K562 (cell line): ENCODE results near the gene CD164. TPM values are rescaled to one million over a fixed set of nuclear protein-coding genes. Genes with fewer than 3 reads are reported as not detected.

Experiments used
- ATAC-seq: fragments of 200-7000 bp; cut with Tn5 transposase; 3 replicates; pipeline ENCODE4 v1.9.1; 2020; ENCODE audit warnings: moderate library complexity
- BruUV-seq: library from RNA; stranded (reverse); fragments of 400-500 nt; replicated peaks from 2 replicates; lab custom pipeline; 2021; lab: Mats Ljungman, UMichigan
- CTCF ChIA-PET: fragments of 300-600 bp; formaldehyde crosslinking; extraction: SDS; loops from one replicate; lab custom pipeline; 2021; ENCODE audit warnings: low intra/inter-chr PET ratio; lab: Yijun Ruan, JAX
- POLR2A ChIA-PET: fragments of 300-600, 350-650 bp; sonication (Branson Sonifier 250); formaldehyde crosslinking; extraction: SDS; loops from one replicate; lab custom pipeline; 2021; ENCODE audit warnings: antibody characterized with exemption, inconsistent platforms; lab: Yijun Ruan, JAX
- DNase-seq, 4 experiments: peaks; one replicate each; pipeline versions ENCODE4 v3.0.0 to v3.0.0-alpha.2; 2011 to 2018; ENCODE audit warnings: low spot score in 3 of 4, mixed read lengths in 3 of 4; ENCODE audit errors: extremely low read depth in 1 of 4
- FAIRE-seq: peaks from 2 replicates; lab custom pipeline; 2011; peaks lifted over from hg19 to GRCh38; lab: Jason Lieb, UNC
- H2AFZ ChIP-seq: 2 replicates; pipeline ENCODE4 v1.6.0; 2011; ENCODE audit warnings: low read depth, low read length, control low read depth, inconsistent platforms
- H3K27ac ChIP-seq: fragments of 200-600 bp; 3 replicates; pipeline ENCODE4 v1.8.0; 2011; ENCODE audit warnings: low read depth, mild to moderate bottlenecking, control low read depth, inconsistent platforms, low read length, moderate library complexity, mixed read lengths; ENCODE audit errors: extremely low read depth
- H3K27me3 ChIP-seq, 2 experiments: fragments of 300-600 bp in 1 of 2; 2 replicates in 1 of 2; 3 replicates in 1 of 2; pipeline versions ENCODE4 v1.6.0 to v1.8.0; 2011; ENCODE audit warnings: inconsistent platforms in 2 of 2, low read length in 2 of 2, mild to moderate bottlenecking in 1 of 2, mixed read lengths in 1 of 2, moderate library complexity in 1 of 2; ENCODE audit not compliant: control insufficient read depth in 2 of 2, insufficient read depth in 2 of 2
- H3K36me3 ChIP-seq: fragments of 300-600 bp; 3 replicates; pipeline ENCODE4 v1.8.0; 2011; ENCODE audit warnings: mild to moderate bottlenecking, low read length, inconsistent platforms; ENCODE audit not compliant: control insufficient read depth, insufficient read depth
- H3K4me1 ChIP-seq, 2 experiments: fragments of 200-600 bp in 1 of 2; replicated peaks in 1 of 2; 2 replicates in 1 of 2; 3 replicates in 1 of 2; pipeline versions ENCODE4 v1.5.1 to v1.8.0; 2011; ENCODE audit warnings: inconsistent platforms in 2 of 2, low read length in 2 of 2, mild to moderate bottlenecking in 1 of 2, mixed read lengths in 1 of 2, moderate library complexity in 1 of 2; ENCODE audit not compliant: control insufficient read depth in 2 of 2, insufficient read depth in 2 of 2
- H3K4me2 ChIP-seq: 2 replicates; pipeline ENCODE4 v1.6.1; 2011; ENCODE audit warnings: low read length, control low read depth, inconsistent platforms, mixed read lengths; ENCODE audit not compliant: insufficient read depth
- H3K4me3 ChIP-seq: fragments of 200-600 bp; sonication (generic), shearing (Covaris generic); 2 replicates; pipeline ENCODE4 v1.5.1; 2016; ENCODE audit warnings: control low read depth, inconsistent platforms
- H3K79me2 ChIP-seq: fragments of 200-600 bp; 3 replicates; pipeline ENCODE4 v1.8.0; 2011; ENCODE audit warnings: low read length, inconsistent platforms; ENCODE audit not compliant: control insufficient read depth, insufficient read depth
- H3K9ac ChIP-seq, 2 experiments: 2 replicates each; pipeline versions ENCODE4 v1.6.0 to v1.6.1; 2011; ENCODE audit warnings: low read depth in 2 of 2, low read length in 2 of 2, control low read depth in 1 of 2, inconsistent platforms in 1 of 2, mild to moderate bottlenecking in 1 of 2, mixed read lengths in 1 of 2; ENCODE audit not compliant: insufficient read depth in 1 of 2
- H3K9me1 ChIP-seq: one replicate; pipeline ENCODE4 v1.6.0; 2011; ENCODE audit warnings: inconsistent platforms, mild to moderate bottlenecking, low read length, moderate library complexity; ENCODE audit not compliant: control insufficient read depth, insufficient read depth
- H3K9me3 ChIP-seq: replicated peaks from 2 replicates; pipeline ENCODE4 v1.5.1; 2011; ENCODE audit warnings: low read depth, low read length, inconsistent platforms; ENCODE audit not compliant: control insufficient read depth, insufficient read depth
- H4K20me1 ChIP-seq: replicated peaks from 2 replicates; pipeline ENCODE4 v1.6.1; 2011; ENCODE audit warnings: low read length, inconsistent platforms, mixed read lengths; ENCODE audit not compliant: control insufficient read depth, insufficient read depth
- CEBPB ChIP-seq: fragments of 450-650 bp; IDR thresholded peaks from 2 replicates; pipeline ENCODE4 v1.6.1; 2016; ENCODE audit warnings: missing genetic modification characterization, missing compliant biosample characterization
- COPS2 ChIP-seq: fragments of 450-650 bp; conservative IDR thresholded peaks from 2 replicates; pipeline ENCODE4 v1.6.1; 2016; ENCODE audit warnings: mild to moderate bottlenecking, moderate library complexity
- KLF6 ChIP-seq: fragments of 250-450 bp; sonication (Bioruptor Pico); IDR thresholded peaks from 2 replicates; pipeline ENCODE4 v1.4.0; 2020; ENCODE audit warnings: mild to moderate bottlenecking, moderate library complexity, borderline replicate concordance
- MTA2 ChIP-seq: fragments of 450-650 bp; IDR thresholded peaks from 2 replicates; pipeline ENCODE4 v1.6.1; 2016; ENCODE audit warnings: low read depth
- POLR3G ChIP-seq: IDR thresholded peaks from 2 replicates; pipeline ENCODE4 v1.6.1; 2011; ENCODE audit not compliant: insufficient read length, insufficient replicate concordance; ENCODE audit errors: extremely low read depth
- RAD51 ChIP-seq: fragments of 450-650 bp; IDR thresholded peaks from 2 replicates; pipeline ENCODE4 v1.7.1; 2016; ENCODE audit warnings: low read depth, mild to moderate bottlenecking, borderline replicate concordance
- RBM25 ChIP-seq: fragments of 200-400 bp; formaldehyde crosslinking; IDR thresholded peaks from 2 replicates; pipeline ENCODE4 v1.6.1; 2018; ENCODE audit warnings: low read length, low read depth, moderate library complexity; ENCODE audit not compliant: severe bottlenecking
- SAFB ChIP-seq: fragments of 200-400 bp; formaldehyde crosslinking; IDR thresholded peaks from 2 replicates; pipeline ENCODE4 v1.6.1; 2017; ENCODE audit warnings: low read depth, low read length, borderline replicate concordance
- SLC30A9 ChIP-seq: fragments of 250-450 bp; sonication (Bioruptor Pico); IDR thresholded peaks from 2 replicates; pipeline ENCODE4 v1.8.0; 2022; ENCODE audit warnings: mild to moderate bottlenecking, moderate library complexity
- ZFX ChIP-seq: sonication (generic); formaldehyde crosslinking; IDR thresholded peaks from 2 replicates; pipeline ENCODE4 v1.8.0; 2022; ENCODE audit warnings: mild to moderate bottlenecking, missing genetic modification reagents, moderate library complexity
- WGBS: fragments of 100-300 bp; shearing (Covaris generic); methylation state at CpG from one replicate; pipeline ENCODE4 v1.1.6; 2016; ENCODE audit warnings: low coverage, mixed read lengths; ENCODE audit not compliant: insufficient coverage; ENCODE audit errors: missing lambda C conversion rate; 5-methylcytosine and 5-hydroxymethylcytosine counted together
- in situ Hi-C: fragments of 300-500 bp; cut with MboI; formaldehyde crosslinking; loops from 4 replicates; pipeline ENCODE4 v1.15.0; 2018; ENCODE audit warnings: inconsistent platforms, mixed read lengths
- intact Hi-C: fragments of 100-400 bp; cut with micrococcal nuclease; formaldehyde crosslinking; loops from 2 replicates; pipeline ENCODE4 v1.14.2; 2022
- polyA plus RNA-seq, 8 experiments: library from polyadenylated mRNA; depleted of rRNA in 4 of 8; stranded (reverse) in 5 of 8; unstranded in 3 of 8; fragments of >200 nt; fragmentation: Nextera tagmentation in 2 of 8; fragmentation: Illumina TruSeq in 1 of 8; extraction: Ambion mirVana in 2 of 8; extraction: Trizol in 1 of 8; gene quantifications; 2 replicates each; pipeline versions ENCODE4 v1.2.1 to v1.2.3, GENCODE V29; 2011 to 2014; ENCODE audit warnings: inconsistent platforms in 1 of 8, missing spikeins in 1 of 8
- total RNA-seq, 7 experiments: library from RNA; depleted of rRNA in 6 of 7; stranded (reverse); fragments of >200 nt in 6 of 7; fragmentation: Illumina TruSeq in 2 of 7; extraction: Trizol in 2 of 7; gene quantifications; 2 replicates each; pipeline versions ENCODE4 v1.2.1 to v1.2.3, GENCODE V29; 2011 to 2021; ENCODE audit warnings: low replicate concordance in 1 of 7
- TF ChIP-seq, protein P1 (sequence below): fragments of 200-800 bp; sonication (Bioruptor generic); IDR thresholded peaks from 2 replicates; pipeline ENCODE4 v1.6.1; 2017; ENCODE audit warnings: missing genetic modification characterization, missing compliant biosample characterization
- TF ChIP-seq, protein P2 (sequence below): fragments of 450-650 bp; formaldehyde crosslinking; IDR thresholded peaks from 2 replicates; pipeline ENCODE4 v1.4.0; 2022; ENCODE audit warnings: mild to moderate bottlenecking, moderate library complexity

Gene CD164
- total and polyA plus RNA-seq, 9 of the 15 experiments (the other 6 are each of a cell fraction or from before 2014, with no cell fraction given) = 79.5 to 317 (median 165) TPM

DNA sequence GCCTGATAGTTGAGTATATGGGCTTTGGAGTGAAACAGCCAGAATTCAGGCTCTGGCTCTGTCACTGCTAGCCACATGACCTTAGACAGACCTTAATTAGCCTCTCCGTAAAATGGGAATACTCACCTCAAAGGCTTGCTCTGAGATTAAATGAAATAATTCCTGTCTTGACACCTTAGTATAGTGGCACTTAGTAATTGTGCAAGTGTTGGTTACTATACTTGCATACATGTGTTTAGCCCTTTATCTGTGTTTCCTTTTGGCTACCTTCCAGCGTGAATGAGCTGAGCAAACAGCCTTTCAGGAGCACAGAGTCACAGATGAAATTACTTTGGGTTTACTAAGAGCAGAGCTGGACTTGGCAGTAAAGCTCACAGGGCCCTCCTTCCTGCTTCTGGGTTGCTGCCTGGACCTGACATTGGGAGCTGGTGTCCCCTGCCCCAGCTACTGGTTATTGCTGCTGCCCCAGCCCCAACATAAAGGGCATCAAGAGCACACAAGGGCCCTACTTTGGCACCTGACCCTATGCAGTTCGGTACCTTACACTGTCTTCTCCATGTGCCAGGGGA lies 32.8 kb downstream of the CD164 start (continued):
- TF ChIP-seq SAFB (no peak), RBM25 (peak; percentile 73), MTA2 (0 out of 2 replicates have a peak, but pooled peaks have one; percentile 8), CEBPB (peak; percentile 94)
- TF ChIP-seq, protein P1, sequence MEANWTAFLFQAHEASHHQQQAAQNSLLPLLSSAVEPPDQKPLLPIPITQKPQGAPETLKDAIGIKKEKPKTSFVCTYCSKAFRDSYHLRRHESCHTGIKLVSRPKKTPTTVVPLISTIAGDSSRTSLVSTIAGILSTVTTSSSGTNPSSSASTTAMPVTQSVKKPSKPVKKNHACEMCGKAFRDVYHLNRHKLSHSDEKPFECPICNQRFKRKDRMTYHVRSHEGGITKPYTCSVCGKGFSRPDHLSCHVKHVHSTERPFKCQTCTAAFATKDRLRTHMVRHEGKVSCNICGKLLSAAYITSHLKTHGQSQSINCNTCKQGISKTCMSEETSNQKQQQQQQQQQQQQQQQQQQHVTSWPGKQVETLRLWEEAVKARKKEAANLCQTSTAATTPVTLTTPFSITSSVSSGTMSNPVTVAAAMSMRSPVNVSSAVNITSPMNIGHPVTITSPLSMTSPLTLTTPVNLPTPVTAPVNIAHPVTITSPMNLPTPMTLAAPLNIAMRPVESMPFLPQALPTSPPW (CRISPR knock-in tag) = peak; percentile 25; the same call in 1 of the 2 replicates

DNA sequence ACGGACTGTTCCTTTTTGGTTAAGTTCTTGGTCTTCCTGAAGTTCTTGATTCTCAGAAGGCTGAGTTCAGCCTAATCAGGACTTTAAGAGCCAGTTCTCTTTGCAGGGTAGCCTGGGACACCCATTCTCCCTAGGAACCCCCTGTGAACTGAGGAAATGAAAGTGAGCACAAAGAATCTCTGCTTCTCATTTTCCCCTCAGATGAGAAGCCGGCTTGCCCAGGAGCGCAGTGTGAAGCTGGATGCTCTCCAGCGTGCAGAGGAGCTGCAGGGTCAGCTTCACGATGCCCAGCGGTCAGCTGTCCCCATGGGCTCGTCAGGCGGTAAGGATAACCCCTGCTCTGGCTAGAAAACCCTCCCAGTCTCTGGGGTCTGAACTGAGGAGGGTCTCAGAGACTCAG lies 34.0 kb downstream of the CD164 start:
- DNase-seq (no peak), ATAC-seq (no peak)
- in situ Hi-C loops (no loop called here), intact Hi-C loops (loop anchor here (2.0 kb wide), 1 partner anchor 43 kb away; no protein-coding TSS in a partner anchor)
- H4K20me1 ChIP-seq = no peaks in the 10 kb centered on the region
- no peak overlapping the region for H3K9ac ChIP-seq
- CTCF ChIA-PET = interaction anchor here (0.6 kb wide), 1 partner anchor 144 kb away, joined by 3 read pairs; no protein-coding TSS in a partner anchor
- H3K9me3 ChIP-seq = no peaks in the 10 kb centered on the region
- no peak overlapping the region for H3K4me3 ChIP-seq
- no peaks in the 10 kb centered on the region for H3K79me2 ChIP-seq
- H3K4me1 ChIP-seq = peaks cover 26 to 45% of the 10 kb centered on the region in 2 experiments
- H2AFZ ChIP-seq = no peak overlapping the region
- TF ChIP-seq, protein P2, sequence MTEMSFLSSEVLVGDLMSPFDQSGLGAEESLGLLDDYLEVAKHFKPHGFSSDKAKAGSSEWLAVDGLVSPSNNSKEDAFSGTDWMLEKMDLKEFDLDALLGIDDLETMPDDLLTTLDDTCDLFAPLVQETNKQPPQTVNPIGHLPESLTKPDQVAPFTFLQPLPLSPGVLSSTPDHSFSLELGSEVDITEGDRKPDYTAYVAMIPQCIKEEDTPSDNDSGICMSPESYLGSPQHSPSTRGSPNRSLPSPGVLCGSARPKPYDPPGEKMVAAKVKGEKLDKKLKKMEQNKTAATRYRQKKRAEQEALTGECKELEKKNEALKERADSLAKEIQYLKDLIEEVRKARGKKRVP = no peak
- TF ChIP-seq SLC30A9 (no peak), POLR3G (no peak), KLF6 (CRISPR knock-in tag) (no peak), RAD51 (no peak), ZFX (CRISPR knock-in tag) (0 out of 2 replicates have a peak, but pooled peaks have one; percentile 28), COPS2 (no peak)
- TF ChIP-seq, all 486 proteins: peak for 1
- Histone ChIP-seq H3K4me2 (no peak overlapping the region), H3K9me1 (no peaks in the 10 kb centered on the region), H3K36me3 (no peaks in the 10 kb centered on the region), H3K27ac (no peak overlapping the region), H3K27me3 (no peaks in the 10 kb centered on the region)
- 85% methylated on average over 8 of the region's 8 CpGs for WGBS
- POLR2A ChIA-PET = interaction anchor here (1.4 to 3.9 kb wide), 2 partner anchors 10 to 12 kb away, joined by 4 to 32 read pairs; no protein-coding TSS in a partner anchor
- no TSS peak for BruUV-seq
- no peak for FAIRE-seq
